Thymus (tissue), 11 donors: ENCODE data around the gene RNLS. TPM values are rescaled to one million over a fixed set of nuclear protein-coding genes. Genes with fewer than 3 reads are reported as not detected.

Experiments
- DNase-seq, 9 donors: peaks; one replicate each; pipeline ENCODE4 v3.0.0-alpha.2; 2013; ENCODE audit warnings: low spot score in 9 of 9, low read depth in 6 of 9, missing footprints in 1 of 9
- H3K27ac ChIP-seq, 2 donors: one replicate each; pipeline ENCODE4 v1.5.1; 2013; ENCODE audit warnings: control low read depth in 1 of 2, low read depth in 1 of 2, low read length in 1 of 2, mild to moderate bottlenecking in 1 of 2, moderate library complexity in 1 of 2
- H3K27me3 ChIP-seq, 2 donors: one replicate each; pipeline ENCODE4 v1.5.1; 2013; ENCODE audit warnings: low read length in 1 of 2; ENCODE audit not compliant: control insufficient read depth in 2 of 2, insufficient read depth in 1 of 2
- H3K36me3 ChIP-seq, 2 donors: one replicate each; pipeline ENCODE4 v1.5.1; 2013; ENCODE audit warnings: low read length in 1 of 2, mild to moderate bottlenecking in 1 of 2, moderate library complexity in 1 of 2; ENCODE audit not compliant: control insufficient read depth in 2 of 2, insufficient read depth in 2 of 2
- H3K4me1 ChIP-seq, 2 donors: one replicate each; pipeline ENCODE4 v1.5.1; 2013; ENCODE audit warnings: low read length in 2 of 2; ENCODE audit not compliant: control insufficient read depth in 2 of 2, insufficient read depth in 2 of 2
- H3K4me3 ChIP-seq, 2 donors: one replicate each; pipeline ENCODE4 v1.5.1; 2013; ENCODE audit warnings: low read length in 2 of 2, control low read depth in 1 of 2, mild to moderate bottlenecking in 1 of 2
- H3K9me3 ChIP-seq, 2 donors: one replicate each; pipeline ENCODE4 v1.5.1; 2013; ENCODE audit warnings: low read length in 1 of 2, mild to moderate bottlenecking in 1 of 2; ENCODE audit not compliant: control insufficient read depth in 2 of 2, insufficient read depth in 1 of 2
- WGBS: extraction: QIAGEN DNeasy Blood & Tissue Kit; methylation state at CpG from one replicate; pipeline ENCODE4 v1.1.7; 2013; 5-methylcytosine and 5-hydroxymethylcytosine counted together
- polyA plus RNA-seq: library from polyadenylated mRNA; stranded (reverse); fragments of 200-250 nt; gene quantifications from one replicate; pipeline ENCODE4 v1.2.3, GENCODE V29; 2013
- total RNA-seq: library from RNA; stranded (reverse); fragments of 120-200 nt; gene quantifications from one replicate; pipeline ENCODE4 v1.2.4, GENCODE V29; 2013
- donor health status: healthy.

RNLS gene
- total and polyA plus RNA-seq, 2 donors: 4.3 to 5.0 TPM

GRCh38 chr10:88386204-88386788 lies 196.8 kb downstream of the RNLS start:
- no peaks in the 10 kb centered on the region for H3K36me3 ChIP-seq
- H3K27ac ChIP-seq: peak overlapping the region; percentile 98 to 99
- no peaks in the 10 kb centered on the region for H3K9me3 ChIP-seq
- under 1% methylated on average over 3 of the region's 3 CpGs for WGBS
- H3K4me3 ChIP-seq: peak overlapping the region; percentile 45 to 50
- H3K27me3 ChIP-seq: no peaks in the 10 kb centered on the region
- peak in 3 of 9 donors; percentile 23 to 65 (median 31) for DNase-seq
- H3K4me1 ChIP-seq: peaks cover 38 to 62% of the 10 kb centered on the region in 2 donors

- 1% methylated on average over 11 of the region's 11 CpGs for WGBS
- peak in 8 of 9 donors; percentile 70 to 95 (median 86) for DNase-seq
- Histone ChIP-seq H3K9me3 (no peaks in the 10 kb centered on the region), H3K4me3 (peak overlapping the region; percentile 45 to 50), H3K4me1 (peaks cover 38 to 59% of the 10 kb centered on the region in 2 donors), H3K27ac (peak overlapping the region; percentile 98 to 99), H3K27me3 (no peaks in the 10 kb centered on the region), H3K36me3 (no peaks in the 10 kb centered on the region)
Observed at GRCh38 chr10:88385601-88386203, 197.4 kb downstream of the RNLS start.

- 15% methylated on average over 1 of the region's 1 CpG for WGBS
- Histone ChIP-seq H3K4me1 (peaks cover 21 to 37% of the 10 kb centered on the region in 2 donors), H3K27ac (peak overlapping the region in 1 of 2 donors; percentile 73), H3K4me3 (no peak overlapping the region), H3K36me3 (no peaks in the 10 kb centered on the region), H3K27me3 (no peaks in the 10 kb centered on the region), H3K9me3 (no peaks in the 10 kb centered on the region)
- peak in 2 of 9 donors; percentile 26 to 73 for DNase-seq
Observed at GRCh38 chr10:88383276-88383675, 199.8 kb downstream of the RNLS start.

- H3K27ac ChIP-seq: peak overlapping the region in 1 of 2 donors; percentile 73
- H3K4me1 ChIP-seq: peaks cover 16 to 32% of the 10 kb centered on the region in 2 donors
- H3K27me3 ChIP-seq: no peaks in the 10 kb centered on the region
- no peak for DNase-seq
- no peaks in the 10 kb centered on the region for H3K36me3 ChIP-seq
- no peaks in the 10 kb centered on the region for H3K9me3 ChIP-seq
- no peak overlapping the region for H3K4me3 ChIP-seq
- WGBS: 99% methylated on average over 2 of the region's 2 CpGs
Observed at GRCh38 chr10:88382699-88383098, 200.4 kb downstream of the RNLS start.

- no peaks in the 10 kb centered on the region for H3K27me3 ChIP-seq
Observed at GRCh38 chr10:88379575-88379974, 203.5 kb downstream of the RNLS start.

GRCh38 chr10:88377510-88377909 lies 205.6 kb downstream of the RNLS start:
- peaks cover 2 to 3% of the 10 kb centered on the region in 2 donors for H3K4me1 ChIP-seq
- no peaks in the 10 kb centered on the region for H3K9me3 ChIP-seq
- H3K27ac ChIP-seq: no peak overlapping the region
- no peaks in the 10 kb centered on the region for H3K36me3 ChIP-seq
- WGBS: 99% methylated on average over 1 of the region's 1 CpG
- H3K27me3 ChIP-seq: no peaks in the 10 kb centered on the region
- no peak overlapping the region for H3K4me3 ChIP-seq
- DNase-seq: no peak

More at GRCh38 chr10:88379575-88379974, 203.5 kb downstream of the RNLS start:
- DNase-seq: no peak
- WGBS: 96% methylated on average over 2 of the region's 2 CpGs
- Histone ChIP-seq H3K27ac (no peak overlapping the region), H3K4me3 (no peak overlapping the region), H3K36me3 (no peaks in the 10 kb centered on the region), H3K9me3 (no peaks in the 10 kb centered on the region), H3K4me1 (peaks cover 2 to 6% of the 10 kb centered on the region in 2 donors)

GRCh38 chr10:88374392-88375175 lies 208.5 kb downstream of the RNLS start:
- Histone ChIP-seq H3K4me3 (no peak overlapping the region), H3K36me3 (no peaks in the 10 kb centered on the region), H3K4me1 (peaks cover 2 to 3% of the 10 kb centered on the region in 2 donors), H3K27me3 (no peaks in the 10 kb centered on the region), H3K27ac (no peak overlapping the region), H3K9me3 (no peaks in the 10 kb centered on the region)
- 98% methylated on average over 4 of the region's 4 CpGs for WGBS
- no peak for DNase-seq

- H3K4me3 ChIP-seq: no peak overlapping the region
- no peaks in the 10 kb centered on the region for H3K36me3 ChIP-seq
- no peak for DNase-seq
- no peaks in the 10 kb centered on the region for H3K9me3 ChIP-seq
- H3K27ac ChIP-seq: no peak overlapping the region
- no peaks in the 10 kb centered on the region for H3K27me3 ChIP-seq
- H3K4me1 ChIP-seq: peaks cover 2 to 3% of the 10 kb centered on the region in 2 donors
Observed at GRCh38 chr10:88372881-88373592, 210.1 kb downstream of the RNLS start.
